Activated naive CD4-positive, alpha-beta T cell treated with Interleukin-2 at 50 U/mL for 16 hours (primary cell): Measurements from ENCODE around the gene ITGAD.
A peak's percentile ranks its signal among the peaks of the same experiment; 100 is the strongest.
"Not testable (repeated sequence)": the region's sequence is repeated elsewhere in the genome, so short reads cannot be mapped to it uniquely, and the experiment has no call there.

ENCODE experiments used
- DNase-seq: peaks from one replicate; pipeline ENCODE4 v3.0.0-alpha.2; 2020

Gene ITGAD

GRCh38 chr16:31435341-31436220 lies 42.4 kb downstream of the ITGAD start:
- DNase-seq: no peak

DNA sequence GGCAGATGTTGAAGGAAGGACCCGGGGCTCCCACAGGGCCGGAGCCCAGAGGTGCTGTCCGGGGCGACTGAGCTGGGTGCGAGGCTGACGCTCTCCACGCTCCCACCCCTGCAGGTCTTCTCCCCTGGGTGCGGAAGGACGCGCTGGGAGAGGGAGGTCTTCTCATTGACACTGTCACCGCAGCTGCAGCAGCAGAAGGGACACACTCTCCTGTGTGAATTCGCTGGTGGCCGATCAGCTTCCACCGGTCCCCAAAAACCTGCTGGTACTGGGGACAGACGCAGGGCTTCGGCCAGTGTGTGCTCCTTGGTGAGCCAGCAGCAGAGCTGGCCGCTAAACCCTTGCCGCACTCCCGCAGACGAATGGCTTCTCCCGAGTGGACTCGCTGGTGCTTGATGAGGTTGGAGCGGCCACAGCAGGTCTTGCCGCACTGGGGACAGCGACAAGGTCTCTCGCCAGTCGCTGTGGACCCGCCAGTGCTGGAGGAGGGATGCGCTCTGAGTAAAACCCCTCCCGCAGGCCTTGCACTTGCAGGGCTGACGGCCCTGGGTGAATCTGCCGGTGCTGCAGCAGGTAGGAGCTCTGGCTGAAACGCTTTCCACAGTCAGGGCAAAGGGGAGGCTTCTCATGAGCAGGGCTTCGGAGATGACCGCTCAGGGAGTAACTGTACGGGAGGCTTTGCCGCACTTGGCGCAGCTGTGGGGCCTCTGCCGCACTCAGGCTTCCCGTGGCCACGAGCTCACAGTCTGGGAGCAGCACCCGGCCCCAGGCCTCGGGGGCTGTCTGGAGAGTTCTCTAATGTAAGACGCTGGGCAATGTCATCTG lies 43.3 kb downstream of the ITGAD start:
- DNase-seq: no peak

GRCh38 chr16:31438414-31438813 lies 45.3 kb downstream of the ITGAD start:
- DNase-seq: no peak

DNA sequence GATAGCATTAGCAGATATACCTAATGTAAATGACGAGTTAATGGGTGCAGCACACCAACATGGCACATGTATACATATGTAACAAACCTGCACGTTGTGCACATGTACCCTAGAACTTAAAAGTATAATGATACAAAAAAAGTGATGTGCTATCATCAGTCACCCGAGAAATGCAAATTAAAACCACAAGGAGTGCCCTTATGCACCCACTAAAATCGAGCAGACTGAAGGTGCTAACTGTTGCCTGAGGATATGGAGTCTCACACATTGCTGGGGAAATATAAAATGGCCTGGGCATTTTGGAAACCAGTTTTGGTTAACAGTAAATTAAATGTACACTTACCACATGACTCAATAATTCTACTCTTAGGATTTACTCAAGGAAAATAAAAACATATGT lies 45.9 kb downstream of the ITGAD start:
- DNase-seq: not testable (repeated sequence)

GRCh38 chr16:31439519-31439918 lies 46.4 kb downstream of the ITGAD start:
- DNase-seq: no peak

- DNase-seq: no peak
These were observed 47.5 kb downstream of the ITGAD start for GRCh38 chr16:31440516-31441184.

DNA sequence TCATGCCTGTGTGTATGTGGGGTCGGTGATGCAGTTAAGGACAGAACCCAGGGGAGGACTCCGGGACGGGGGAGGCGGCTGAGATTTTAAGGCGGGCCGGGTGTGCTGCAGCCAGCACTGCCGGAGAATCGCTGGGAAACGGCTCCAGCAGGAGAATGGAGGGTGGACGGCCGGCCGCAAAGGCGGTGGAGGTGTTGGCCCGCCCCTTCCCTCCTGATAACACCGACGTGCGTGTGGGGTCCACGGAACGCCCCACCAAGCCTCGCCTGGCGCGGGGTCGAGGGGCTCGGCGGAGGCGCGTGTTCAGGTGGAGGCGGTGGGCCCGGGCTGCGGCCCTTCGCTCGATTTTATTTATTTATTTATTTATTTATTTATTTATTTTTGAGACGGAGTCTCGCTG lies 48.8 kb downstream of the ITGAD start:
- no peak for DNase-seq

DNA sequence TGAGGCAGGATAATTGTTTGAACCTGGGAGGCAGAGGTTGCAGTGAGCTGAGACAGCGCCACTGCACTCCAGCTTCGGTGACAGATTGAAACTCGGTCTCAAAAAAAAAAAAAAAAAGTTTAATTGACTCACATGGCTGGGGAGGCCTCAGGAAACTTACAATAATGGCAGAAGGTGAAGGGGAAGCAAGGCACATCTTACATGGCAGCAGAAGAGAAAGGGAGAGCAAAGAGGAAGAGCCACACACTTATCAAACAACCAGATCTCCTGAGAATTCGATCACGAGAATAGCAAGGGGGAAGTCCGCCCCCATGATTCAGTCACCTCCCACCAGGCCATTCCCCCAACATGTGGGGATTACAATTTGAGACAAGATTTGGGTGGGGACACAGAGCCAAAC lies 52.8 kb downstream of the ITGAD start:
- DNase-seq: not testable (repeated sequence)

DNA sequence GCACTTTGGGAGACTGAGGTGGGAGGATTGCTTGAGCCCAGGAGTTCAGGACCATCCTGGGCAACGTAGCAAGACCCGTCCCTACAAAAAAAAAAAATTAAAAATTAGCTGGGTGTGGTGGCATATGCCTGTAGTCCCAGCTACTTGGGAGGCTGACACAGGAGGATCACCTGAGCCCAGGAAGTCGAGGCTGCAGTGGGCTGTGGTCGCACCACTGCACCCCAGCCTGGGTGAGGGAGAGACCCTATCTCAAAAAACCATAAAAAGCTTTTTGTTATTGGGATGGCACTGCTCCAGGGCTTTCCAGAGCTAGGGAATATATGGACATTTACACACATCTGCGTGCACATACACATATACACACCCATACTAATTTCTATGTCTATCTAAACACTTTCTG lies 58.1 kb downstream of the ITGAD start:
- no peak for DNase-seq

DNA sequence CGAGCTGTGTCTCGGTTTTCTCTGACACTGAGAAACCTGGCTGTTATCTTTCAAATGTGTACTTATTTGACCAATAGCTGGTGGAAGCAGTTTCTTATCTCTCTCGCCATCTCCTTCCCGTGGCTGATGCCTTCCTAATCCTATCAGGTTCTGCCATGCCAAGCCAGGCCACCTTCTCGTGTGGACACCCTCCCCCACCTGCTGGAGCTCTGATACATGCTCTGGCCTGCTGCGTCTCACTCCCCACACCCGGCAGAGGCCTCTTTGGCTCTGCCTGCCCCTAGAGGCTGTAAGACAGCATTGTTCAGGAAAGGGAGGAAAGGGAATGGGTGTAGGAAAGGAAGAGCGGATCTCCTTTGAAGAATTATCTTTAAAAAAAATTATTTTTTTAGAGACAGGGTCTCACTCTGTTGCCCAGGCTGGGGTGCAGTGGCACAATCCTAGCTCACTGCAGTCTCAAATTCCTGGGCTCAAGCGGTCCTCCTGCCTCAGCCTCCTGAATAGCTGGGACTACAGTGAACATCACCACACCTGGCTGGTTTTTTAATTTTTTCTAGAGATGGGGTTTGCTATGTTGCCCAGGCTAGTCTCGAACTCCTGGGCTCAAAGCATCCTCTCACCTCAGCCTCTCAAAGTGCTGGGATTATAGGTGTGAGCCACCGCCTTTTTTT lies 58.7 kb downstream of the ITGAD start:
- no peak for DNase-seq

DNA sequence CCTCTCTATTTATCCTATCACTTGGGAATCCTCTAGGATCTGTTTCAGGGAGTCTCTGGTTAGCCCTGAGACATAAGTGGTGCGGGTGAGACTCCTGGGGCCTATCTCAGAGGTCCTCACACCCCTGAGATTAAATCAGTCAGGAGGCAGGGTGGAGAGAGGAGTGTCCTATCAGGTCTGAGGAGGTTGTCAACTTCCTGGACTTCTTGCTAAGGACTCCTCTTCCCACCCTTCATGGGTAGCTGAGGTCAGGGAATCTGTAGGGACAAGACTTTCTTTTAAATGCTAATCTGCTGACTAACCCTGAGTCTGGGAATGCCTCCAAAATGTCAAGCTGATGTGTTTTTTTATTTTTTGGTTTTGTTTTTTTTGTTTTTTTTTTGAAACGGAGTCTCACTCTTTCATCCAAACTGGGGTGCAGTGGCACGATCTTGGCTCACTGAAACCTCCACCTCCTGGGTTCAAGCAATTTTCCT lies 59.5 kb downstream of the ITGAD start:
- DNase-seq: no peak

DNA sequence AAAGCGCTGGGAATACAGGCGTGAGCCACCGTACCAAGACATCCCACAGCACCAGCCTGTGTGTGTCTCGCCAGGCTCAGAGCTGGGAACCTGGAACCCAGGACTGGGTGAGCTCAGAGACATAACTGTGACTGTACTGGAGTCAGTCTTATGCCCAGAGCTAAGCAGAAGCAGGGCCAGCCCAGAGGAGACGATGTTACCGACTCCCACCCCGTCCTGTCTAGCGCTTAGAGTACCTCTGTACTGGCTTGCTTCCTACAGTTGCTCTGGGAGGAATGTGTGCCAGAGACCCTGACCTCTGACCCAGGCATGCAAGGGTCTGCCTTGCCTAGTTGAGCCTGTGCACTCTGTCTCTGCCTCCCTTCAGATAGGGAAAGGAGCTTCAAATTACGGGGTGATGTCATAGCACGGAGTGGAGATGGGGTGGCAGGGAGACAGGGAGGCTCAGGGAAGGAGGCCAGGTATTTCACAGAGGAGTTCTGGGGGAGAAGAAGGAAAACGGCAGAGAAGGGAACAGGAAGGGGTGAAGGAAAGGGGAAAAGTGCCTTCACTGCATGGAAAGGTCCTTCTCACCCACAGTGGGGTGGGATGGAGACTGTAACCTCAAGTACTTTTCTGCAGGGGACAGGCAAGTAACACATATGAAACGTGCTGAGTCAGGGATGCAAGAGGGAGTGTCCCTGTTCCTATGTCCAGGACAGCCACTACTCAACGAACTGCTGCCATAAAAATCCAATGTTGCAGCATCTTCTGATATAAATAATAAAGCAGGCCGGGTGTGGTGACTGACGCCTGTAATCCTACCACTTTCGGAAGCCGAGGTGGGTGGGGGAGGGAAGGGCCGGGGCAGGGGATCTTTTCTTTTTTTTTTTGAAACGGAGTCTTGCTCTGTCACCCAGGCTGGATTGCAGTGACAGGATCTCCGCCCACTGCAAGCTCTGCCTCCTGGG lies 60.4 kb downstream of the ITGAD start:
- no peak for DNase-seq

DNA sequence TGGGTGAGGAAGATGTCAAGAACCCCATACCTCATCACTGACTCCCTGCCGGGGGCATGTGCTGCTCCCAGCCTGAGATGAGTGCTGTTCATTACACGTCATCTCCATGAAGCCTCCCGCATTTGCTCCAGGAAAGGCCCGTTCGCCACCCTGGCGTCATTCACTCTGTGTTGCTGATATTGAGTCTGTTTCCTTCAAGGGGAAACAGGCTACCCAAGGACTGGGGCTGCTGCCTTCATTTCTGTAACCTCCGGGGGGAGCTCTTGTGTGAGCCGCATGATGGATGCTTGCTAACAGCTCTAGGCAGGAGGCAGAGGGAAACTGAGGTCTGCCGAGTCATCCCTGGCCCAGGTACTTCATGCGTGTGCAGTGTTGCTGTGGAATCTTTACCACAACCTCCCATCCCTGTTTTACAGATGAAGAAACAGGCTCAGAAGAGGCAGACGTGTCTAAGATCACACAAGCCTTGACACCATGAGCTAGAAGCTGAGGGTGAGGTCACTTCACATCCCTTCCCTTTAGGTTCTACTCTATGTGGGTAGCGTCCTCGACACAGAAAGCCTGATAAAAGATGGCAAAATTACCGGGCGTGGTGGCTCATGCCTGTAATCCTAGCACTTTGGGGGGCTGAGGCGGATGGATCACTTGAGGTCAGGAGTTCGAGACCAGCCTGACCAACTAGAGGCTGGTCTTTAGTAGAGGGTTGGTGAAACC lies 62.6 kb downstream of the ITGAD start:
- peak; percentile 21 for DNase-seq

- DNase-seq: no peak
These were observed 63.8 kb downstream of the ITGAD start for GRCh38 chr16:31456988-31457360.

- DNase-seq: peak; percentile 55
These were observed 65.1 kb downstream of the ITGAD start for GRCh38 chr16:31458073-31458843.

DNA sequence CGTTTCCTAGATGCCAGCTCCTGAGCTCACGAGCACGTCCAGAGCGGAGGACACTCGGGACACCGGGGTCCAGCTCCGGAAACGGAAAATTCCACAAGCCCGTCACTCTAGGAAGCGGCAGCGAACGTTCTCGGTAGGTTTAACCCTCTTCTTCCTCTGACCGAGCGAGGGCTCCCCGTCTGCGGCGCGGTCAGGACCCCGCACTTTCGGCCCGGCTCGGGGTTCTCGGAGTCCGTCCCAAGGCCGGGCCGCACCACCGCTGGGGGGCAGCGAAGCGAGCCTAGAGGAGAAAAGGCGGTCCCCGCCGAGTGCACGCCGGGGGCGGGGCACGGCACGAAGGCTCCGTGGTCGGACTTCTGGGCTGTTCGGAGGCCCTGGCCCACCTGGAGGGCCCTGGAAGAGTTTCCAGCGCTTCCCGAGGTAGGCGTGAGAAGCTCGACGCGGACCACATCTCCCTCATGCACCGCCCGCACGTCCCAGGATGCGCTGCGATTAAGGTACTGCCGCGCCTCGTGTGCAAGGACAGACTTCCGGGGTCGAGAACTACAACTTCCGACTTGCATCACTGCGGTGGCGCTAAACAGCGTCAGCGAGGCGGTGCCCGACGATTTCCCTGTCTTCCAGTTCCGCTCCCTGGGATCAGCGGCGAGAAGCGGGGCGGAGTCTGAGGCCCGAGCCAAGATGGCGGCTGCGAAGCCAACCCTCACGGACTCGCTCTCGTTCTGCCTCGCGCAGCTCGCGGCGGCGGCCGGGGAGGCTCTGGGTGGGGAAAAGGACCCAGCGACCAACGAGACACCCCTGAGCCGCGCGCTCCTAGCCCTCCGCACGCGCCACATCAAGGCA lies 65.9 kb downstream of the ITGAD start, which contains the start of gene ARMC5:
Gene ARMC5, plus strand, starts transcription at position 658 of the 843 bp plus-strand sequence. Its CDS starts 24 bp downstream, at position 682.
- DNase-seq: peak; percentile 97

DNA sequence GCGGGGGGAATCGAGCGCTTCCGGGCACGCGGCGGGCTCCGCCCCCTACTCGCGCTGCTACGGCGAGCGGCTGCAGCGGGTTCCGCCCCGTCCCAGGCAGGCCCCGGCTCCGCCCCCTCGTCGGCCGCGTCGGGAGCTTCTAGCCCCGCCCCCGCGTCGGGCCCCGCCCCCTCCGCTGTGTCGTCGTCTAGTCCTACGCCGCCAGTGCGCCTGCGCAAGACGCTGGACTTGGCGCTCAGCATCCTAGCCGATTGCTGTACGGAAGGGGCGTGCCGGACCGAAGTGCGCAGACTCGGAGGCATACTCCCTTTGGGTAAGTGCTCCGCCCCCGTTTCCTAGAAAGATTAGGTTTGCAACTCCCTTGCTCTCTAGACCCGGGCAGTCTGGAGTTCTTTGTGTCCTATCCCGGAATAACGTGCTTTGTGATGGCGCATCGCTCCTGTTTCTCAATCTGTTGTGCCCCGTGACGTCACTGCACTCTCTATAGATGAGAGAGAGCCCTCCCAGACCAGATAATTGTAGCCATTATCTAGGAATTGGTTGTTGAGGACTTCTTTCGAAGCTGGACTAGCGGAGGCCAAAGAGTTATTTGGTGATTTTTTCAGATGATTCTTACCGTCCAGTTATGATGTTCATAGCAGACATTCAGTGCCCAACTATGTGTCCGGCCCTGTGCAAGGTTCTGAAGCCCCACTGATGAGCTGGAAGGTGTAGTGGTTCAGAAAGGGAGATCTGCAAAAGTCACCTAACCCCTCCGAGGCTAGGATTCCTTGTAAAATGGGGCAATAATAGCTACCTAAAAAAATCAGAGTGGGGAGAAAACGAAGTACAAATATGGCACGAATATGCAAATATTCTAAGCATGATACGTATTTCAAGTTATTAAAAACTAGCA lies 66.8 kb downstream of the ITGAD start:
- peak; percentile 100 for DNase-seq

DNA sequence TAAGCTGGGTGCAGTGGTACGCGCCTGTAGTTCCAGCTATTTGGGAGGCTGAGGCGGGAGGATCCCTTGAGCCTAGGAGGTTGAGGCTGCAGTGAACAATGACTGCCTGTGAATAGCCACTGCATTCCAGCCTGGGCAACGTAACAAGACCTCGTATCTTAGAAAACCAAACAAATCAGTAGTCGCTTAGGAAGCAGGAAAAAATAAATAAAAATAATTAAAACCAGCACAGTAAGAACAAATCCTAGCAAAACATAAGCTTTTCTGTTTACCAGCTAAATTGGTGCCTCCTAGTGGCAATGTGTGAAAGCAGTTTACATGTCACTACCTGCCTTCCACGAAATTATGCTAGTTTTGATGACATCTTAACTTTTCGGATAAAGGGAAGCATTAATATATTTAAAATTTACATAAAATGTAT lies 67.5 kb downstream of the ITGAD start:
- DNase-seq: no peak
